NCI-H128 (cell line): ENCODE data around the gene BTRC.

Experiments
- DNase-seq: peaks from one replicate; lab custom pipeline; 2025; ENCODE audit not compliant: unreplicated experiment; lab: John Stamatoyannopoulos, UW

BTRC gene

DNA sequence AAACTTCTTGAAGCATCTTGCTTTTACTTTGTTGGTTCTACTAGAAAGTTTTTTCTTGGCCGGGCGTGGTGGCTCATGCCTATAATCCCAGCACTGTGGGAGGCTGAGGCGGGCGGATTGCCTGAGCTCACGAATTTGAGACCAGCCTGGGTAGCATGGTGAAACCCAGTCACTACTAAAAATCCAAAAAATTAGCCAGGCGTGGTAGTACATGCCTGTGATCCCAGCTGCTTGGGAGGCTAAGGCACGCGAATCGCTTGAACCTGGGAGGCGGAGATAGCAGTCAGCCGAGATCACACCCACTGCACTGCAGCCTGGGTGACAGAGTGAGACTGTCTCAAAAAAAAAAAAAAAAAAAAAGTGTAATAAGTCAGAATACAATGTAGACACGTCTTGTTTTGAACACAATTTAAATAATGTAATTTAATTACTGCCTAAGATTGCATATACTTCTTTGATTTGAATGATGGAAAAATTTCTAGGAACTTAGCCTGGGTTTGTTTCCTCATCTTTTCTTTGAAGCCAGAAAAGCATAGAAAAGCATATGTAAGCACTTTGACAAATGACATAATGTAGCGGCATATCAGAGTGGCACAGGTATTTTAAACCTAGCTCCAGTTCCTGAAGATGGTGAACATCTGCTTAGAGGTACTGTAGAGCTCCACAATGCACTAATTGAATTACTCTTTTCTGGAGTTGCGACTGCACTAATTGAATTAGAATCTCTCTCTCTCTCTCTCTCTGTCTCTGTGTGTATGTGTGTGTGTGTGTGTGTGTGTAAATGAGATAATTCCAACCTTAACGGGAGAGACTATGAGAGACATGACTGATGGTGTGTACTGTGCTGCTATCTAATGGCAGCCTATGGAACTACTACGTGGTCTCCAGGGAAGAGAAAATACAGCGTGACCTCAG, 87.8 kb downstream of the BTRC start:
- DNase-seq = no peak

DNA sequence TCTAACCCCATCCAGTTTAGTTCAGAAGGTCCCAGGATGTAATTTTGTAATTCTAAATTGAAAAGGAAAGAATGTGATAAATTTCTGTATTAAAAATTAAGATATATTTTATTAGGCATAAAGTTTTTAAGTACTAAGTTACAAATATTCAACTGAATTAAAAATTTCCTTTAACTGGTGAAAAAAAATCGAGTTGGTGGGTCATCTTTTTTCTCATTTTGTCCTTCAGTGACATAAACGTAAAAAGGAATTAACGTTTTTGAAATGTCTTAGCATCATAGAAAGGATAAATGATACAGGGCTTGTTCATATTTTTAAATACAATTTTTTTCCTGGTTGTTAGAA, 88.5 kb downstream of the BTRC start:
- no peak for DNase-seq

DNA sequence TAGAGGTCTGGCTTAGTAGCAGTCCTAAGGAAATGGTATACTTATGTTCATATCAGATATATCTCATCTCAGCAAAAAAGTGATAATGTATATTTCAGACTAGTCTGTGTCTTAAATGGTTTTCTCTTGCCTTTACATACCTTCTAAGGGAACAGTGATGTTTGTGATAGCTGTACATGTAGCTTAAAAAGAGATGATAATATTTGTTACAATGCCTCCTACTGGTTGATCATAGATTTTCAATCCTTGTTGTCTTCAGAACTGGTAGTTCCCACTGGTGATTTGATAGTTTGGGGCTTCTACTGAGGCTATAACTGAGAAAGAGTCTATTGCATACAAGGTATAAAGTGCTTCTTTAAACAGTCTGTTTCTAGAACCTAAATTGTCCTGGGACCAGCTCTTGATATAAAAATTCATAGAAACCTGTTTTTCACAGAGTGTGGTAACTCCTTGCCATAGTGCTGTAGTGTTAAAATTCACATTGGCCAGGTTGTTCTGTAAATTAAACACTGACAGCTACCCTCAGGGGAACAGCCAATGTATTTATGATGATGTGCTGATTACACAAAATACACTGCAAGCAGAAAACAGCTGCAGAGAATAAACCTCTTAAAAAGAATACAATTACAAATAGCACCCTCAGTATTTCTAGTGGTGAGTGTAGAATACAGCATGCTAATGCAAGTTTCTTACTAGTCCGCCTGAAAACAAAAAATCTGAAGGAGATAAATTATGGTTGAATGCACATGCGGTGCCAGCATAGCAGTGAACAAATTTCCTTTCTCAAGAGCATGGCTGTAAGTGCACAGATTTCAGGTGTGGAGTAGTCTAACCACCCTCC, 90.3 kb downstream of the BTRC start:
- DNase-seq = peak; percentile 6

DNA sequence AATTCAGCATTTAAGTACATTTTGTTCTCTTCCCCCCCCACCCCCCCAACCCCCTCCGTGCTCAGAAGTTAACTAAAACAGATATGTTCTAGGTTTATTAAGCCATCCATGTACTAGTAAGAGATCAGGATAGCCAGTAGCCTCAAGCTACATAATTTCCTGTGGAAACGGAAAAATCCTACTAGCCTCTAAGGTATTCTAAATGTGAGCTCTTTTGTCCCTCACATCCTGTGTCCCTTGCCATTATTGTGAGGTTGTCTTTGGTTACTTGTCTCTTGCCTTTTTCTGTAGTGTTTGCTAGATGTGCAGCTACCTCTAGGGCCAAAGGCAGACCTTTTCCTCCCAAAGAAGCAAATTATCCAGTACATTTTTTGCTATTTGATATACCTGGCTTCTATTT, 92.1 kb downstream of the BTRC start:
- no peak for DNase-seq

DNA sequence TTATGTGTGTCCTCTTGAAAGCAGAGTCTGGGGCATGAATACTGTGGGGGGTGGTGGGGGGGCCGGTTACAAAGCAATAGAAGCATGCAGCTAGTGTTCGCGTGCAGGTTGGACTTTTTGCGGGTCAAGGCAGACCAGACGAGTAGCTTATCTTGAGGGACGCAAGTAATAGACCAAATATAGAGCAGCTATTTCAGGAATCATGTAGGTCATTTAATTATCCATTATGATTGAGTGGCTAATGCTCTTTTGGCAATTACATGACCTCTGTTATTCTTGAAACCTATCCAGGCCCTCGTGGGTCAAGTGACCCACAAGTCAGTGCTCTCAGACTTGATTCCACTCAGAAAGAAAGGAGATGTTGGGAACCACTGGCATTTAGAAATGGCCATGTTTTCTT, 93.0 kb downstream of the BTRC start:
- DNase-seq = no peak

DNA sequence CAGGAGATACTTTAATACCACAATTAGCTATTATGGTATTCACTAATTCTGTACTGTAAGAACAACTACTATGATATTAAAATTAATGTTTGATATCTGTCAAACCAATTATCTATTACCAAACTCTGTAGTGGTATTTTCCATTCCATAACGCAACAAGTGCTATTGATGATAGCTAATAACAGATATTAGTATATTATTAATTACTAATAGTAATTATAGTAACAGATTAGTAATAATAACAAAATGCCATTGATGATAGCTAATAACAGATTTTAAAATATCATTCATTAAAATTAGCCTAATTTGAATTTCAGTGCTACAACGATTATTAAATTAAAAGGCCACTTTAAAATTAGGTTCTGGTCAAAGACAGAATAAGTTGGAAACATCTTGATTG, 93.5 kb downstream of the BTRC start:
- DNase-seq = no peak

DNA sequence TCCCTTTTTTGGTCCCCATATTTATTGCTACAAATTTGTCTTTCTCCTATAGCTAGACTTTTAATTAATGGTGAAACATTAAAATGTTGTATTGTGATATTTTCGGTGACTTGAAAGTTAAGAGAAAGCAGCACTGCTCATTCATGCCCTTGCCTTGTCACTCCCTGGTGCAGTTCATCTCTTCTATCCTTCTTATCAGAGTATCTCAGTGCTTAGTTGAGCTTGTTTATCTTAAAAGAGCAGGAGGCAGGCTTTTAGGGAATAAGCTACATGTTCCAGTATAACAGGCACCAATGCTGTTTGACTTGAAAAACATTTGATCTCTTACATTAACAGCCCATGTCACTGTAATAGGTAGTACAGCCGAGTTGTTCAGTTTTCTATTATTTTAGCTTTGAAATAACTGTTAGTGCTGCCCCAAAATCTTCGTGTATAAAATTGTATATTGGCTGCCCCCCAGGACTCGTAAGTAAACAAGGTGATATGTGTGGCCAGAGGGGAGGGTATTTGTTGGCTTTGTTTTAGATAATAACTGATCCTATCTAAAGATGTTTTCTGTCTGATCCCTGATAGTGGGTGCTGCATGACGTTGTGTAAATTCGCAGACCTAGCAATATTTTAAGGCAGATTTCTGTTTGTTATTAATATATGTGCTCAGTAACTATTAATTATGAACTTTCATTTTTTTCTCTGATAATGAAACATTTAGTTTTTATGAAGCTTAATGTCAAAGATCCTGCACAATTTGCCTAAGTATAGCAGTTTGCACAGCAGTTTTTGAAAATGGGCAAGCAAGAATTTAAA, 96.5 kb downstream of the BTRC start:
- DNase-seq = no peak

DNA sequence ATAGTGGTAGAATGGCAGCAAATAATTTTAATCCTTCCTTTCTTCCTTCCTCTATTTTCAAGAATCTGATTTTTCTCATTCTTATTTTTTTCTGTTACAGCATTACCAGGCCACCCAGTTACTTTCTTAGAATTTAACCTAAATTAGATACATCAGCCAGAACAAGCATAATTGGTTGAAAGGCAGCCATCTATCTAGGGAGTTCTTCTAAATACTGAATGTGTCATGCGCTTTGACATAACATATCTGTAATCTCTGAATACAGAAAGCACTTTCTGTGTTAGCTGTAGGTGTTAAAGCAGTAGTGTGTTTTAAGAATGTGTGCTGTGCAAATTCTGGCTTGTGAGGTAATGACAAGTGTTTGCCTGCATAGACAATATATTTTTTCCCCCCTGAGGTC, 97.3 kb downstream of the BTRC start:
- DNase-seq = no peak

DNA sequence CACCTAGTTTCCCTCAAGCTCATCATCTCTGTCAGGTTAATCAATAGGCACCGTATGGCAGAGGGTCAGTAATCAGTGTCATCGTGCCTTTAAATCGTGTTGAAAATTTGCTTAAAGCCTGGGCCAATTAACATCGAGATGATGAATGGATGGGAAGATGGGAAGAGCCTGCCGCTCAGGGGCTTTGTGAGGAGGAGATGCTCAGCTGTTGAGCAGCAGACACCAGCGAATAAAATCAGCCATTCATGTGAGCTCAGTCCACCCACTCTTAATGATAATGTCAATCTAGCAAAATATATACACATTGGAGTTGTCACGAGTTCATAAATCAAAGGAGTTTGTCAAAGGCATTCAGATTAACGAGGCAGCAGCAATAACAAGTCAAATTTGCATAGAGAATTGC, 97.7 kb downstream of the BTRC start:
- no peak for DNase-seq

DNA sequence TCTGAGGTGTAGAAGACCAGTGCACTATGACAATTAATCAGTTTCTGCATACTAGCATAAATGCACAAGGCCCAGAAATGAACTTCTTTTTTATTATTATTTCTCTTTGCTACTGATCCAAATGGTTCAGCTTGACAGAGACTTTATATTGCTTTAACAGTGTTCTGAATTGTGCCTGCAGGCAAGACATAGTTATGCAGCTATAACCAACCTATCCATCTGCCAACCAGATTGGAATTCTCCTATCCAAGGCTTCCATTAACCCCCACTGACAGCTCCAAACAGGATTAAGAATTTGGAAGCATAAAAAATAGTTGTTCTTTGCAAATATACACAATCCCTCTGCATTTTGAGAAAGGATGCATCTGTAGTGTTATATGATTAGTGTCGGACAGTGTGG, 98.2 kb downstream of the BTRC start:
- DNase-seq = no peak

DNA sequence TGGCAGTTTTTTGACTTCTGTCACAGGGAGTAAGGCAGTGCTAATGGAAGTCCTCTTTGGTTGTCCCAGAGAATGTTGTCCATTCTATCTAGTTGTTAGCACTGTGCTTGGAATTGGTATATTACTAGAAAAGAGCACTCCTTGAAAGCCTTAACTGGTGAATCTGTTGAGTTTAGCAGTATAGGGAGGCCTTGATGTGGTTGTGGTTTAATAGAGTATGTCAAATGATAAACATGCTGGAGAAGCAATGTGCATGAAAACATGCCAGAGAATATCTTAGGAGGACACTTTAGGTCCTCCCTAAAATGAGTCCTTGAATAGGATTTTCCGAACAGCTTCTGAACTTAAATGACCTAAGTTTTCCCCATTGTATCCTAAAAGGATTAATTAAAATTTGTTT, 98.6 kb downstream of the BTRC start:
- DNase-seq = no peak

DNA sequence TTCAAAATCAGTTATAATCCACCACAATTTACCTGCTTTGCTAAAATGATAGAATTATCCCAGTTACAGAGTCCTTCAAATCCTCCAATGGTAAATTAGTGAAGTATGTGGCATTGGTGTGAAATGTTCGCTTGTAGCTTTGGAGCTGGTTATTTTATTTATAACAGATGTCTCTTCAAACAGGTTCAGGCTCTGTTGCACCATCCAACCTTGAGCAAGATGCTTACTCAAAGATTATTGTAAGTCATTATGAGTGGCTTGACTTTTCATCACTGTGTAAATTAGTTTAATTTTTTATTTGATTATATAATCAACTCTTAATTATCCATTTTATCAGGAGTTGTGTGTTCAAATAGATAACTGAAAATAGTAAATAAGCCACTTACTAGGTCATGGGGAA, 99.4 kb downstream of the BTRC start:
- DNase-seq = no peak

DNA sequence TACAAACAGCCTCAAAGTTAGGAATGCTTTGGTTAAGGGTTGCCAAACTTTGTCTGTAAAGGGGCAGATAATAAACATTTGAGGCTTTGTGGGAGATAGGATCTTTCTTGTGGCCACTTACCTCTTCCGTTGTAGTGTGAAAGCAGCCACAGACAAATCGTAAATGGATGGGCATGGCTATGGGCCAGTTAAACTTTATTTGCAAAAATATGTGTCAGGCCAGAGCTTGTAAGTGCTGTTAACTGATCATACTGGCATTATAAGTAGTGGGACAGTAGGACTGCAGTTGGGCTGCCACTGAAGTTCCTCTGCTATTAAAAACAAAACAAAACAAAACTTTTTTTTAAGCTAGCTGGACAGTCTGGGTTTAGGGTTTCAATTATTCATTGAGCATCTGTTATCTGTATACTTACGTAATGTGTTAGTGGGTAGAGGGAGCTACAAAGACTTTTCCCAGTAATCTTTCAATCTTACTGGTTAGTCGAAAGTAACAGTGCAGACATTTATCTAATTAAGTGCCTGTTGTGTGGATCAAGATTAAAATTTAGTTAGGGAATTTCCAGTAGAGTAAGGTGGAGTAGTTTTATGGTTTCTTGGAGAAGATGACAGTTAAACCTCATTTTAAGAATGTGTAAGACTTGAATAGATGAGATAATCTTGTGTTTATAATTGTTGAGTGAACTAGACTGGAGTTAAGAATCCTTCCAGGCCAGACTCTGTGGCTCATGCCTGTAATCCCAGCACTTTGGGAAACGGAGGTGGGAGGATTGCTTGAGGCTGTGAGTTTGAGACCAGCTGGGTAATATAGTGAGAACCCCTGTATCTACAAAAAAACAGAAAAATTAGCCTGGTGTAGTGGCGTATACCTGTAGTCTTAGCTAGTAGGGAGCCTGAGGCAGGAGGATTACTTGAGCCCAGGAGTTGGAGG, 100.1 kb downstream of the BTRC start:
- DNase-seq = no peak

DNA sequence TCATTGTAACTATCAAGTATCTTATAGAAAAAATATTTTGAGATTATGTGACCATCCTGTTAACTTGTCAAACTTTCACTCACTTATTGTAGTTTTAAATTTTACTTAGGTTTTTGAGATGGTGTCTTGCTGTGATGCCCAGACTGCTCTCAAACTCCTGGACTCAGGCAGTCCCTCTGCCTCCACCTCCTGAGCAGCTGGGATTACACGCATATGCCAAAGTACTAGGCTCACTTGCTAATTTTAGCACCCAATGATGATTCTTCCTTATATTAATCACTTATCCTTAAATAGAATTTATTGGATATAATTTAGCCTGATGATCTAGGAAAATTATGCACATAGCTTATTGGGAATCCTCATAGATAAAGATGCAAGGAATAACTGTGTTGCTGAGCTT, 104.9 kb downstream of the BTRC start:
- DNase-seq = no peak

DNA sequence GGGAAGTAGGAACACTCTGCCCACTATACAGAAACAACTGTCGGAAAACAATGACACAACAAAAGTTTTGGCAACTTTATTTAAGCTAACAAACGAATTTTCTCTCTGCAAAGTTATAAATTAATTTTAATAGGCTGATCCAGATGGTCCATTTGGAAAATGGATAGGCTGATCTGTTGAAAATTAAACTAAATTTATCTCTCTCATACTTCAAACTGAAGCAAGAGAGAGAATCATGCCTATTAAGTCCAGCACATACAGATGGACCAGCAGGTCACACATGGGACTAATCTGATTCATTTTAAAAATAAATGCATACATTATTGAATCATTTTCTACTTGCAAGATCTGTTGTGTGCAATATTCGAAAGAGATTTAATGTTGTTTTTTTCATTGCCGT, 110.1 kb downstream of the BTRC start:
- DNase-seq = no peak

DNA sequence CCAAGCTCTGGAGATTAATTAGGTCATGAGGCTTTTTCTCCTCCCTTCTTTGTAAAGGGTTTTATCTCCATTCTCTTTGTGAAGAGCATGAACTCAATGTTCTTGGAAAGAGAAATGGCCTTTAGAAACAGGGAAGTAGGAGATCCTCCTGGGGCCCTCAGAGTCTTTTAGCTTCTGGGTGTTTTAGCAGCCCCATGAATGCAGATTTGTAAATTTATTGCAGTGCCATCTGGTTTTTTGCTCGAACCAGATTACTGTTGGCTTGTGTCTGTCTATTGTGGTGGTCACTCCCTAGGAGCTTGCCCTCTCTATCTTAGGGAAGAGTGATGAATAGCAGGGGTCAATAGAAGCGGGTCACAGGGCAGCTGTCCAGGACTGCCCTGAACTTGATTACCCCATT, 110.6 kb downstream of the BTRC start:
- no peak for DNase-seq

DNA sequence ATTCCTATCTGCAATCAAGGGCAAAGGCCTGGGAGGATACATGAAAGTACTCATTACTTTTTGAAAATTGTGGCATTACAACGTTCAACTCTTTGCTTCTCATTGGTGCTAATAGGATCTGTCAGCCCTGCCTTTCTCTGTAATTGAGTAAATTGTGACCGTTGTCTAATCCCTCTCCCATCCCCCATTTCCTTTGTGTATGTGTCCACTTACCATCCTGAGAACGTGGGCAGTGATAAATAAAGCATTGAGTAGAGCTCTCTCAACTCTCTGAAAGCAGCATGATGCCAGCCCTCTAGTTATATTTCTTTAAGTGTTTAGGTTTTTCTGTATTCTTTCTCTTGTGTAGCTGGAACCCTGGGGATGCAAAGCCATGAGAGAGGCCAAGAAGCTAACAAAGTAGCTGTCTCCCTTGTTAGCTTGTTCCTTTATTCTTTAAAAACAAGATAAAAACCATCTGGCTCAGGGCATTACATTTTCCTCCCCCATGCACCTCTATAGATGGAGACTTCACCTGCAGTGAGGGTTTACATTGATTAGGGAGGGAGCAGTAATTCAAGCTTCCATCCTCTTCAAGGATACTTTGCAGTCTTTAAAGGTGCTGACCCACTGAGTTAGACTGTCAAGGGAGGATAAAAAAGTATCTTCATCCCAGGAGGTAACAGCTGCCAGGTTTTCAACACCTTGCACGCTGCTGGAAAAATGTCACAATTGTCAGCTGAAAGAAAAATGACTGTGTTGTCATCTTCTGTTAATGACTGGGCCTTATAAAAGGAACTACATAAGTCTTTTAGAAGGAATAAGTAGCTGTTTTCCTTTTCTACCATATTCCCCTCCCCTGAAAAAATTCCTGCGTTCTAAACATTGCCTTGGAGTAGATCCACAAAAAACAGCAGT, 112.3 kb downstream of the BTRC start:
- DNase-seq = peak; percentile 60

DNA sequence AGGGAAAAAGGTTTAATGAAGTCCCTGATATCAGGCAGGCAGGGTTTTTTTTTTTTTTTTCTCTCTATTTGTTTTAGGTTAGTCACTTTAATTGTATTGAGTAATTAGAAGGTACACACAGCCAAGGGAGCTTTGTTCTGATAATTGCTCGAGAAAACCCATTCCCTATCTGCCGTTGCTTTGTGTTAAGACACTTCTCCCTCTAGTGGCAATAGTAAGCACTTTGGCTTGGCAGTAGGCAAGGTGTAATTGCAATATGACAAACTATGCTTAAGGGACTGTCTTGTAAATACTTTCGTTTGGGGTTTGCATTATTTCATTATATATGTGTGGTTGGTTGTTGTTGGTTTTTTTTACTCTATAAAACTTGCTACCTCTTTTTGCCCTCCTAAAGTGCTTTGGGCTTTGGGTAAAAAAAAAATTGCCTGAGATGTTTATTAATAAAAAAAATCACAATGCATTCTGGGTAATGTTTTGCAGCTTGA, 113.4 kb downstream of the BTRC start:
- DNase-seq = peak; percentile 21

DNA sequence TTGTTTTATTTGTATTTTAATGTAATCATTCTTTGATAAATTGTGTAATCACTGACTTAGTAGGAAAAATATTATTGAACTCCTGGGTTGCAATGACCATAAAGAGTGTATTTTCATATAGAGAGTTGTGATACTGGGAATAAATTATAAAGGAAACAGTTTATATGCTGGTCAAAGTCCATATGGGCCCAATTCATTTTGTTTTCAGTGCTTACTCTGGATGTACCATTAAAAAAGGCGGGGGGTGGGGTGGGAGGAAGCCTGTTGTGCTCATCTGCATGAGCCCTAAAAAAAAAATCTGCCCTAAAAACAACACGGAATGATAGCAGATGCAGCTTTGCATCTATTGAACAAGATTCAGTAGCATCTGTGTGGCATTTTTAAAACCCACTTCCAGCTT, 114.2 kb downstream of the BTRC start:
- DNase-seq = no peak
